Urinary bladder (tissue), 4 donors: ENCODE results near the gene MYG1. TPM values are rescaled to one million over a fixed set of nuclear protein-coding genes. Genes with fewer than 3 reads are reported as not detected.
A peak's percentile ranks its signal among the peaks of the same experiment; 100 is the strongest.
"Not testable (repeated sequence)": the region's sequence is repeated elsewhere in the genome, so short reads cannot be mapped to it uniquely, and the experiment has no call there.

Experiments
- DNase-seq: peaks from one replicate; pipeline ENCODE4 v3.0.0-alpha.2; 2015; ENCODE audit errors: extremely low spot score
- H3K27ac ChIP-seq: one replicate; pipeline ENCODE4 v1.5.1; 2013; ENCODE audit warnings: low read depth, mild to moderate bottlenecking, moderate library complexity
- H3K36me3 ChIP-seq: one replicate; pipeline ENCODE4 v1.6.1; 2013; ENCODE audit warnings: mild to moderate bottlenecking, moderate library complexity; ENCODE audit not compliant: insufficient read depth
- H3K4me1 ChIP-seq: one replicate; pipeline ENCODE4 v1.6.1; 2013; ENCODE audit warnings: mild to moderate bottlenecking, moderate library complexity; ENCODE audit not compliant: insufficient read depth
- H3K4me3 ChIP-seq: one replicate; pipeline ENCODE4 v1.5.1; 2013; ENCODE audit warnings: low read depth, low read length
- WGBS: extraction: QIAGEN DNeasy Blood & Tissue Kit; methylation state at CpG from one replicate; pipeline ENCODE4 v1.1.7; 2013; 5-methylcytosine and 5-hydroxymethylcytosine counted together
- polyA plus RNA-seq: library from polyadenylated mRNA; stranded (reverse); fragments of 200-250 nt; gene quantifications from one replicate; pipeline ENCODE4 v1.2.3, GENCODE V29; 2013
- total RNA-seq: library from RNA; depleted of rRNA; stranded (reverse); fragments of >200 nt; gene quantifications from one replicate; pipeline ENCODE4 v1.2.3, GENCODE V29; 2014
- donor health status: healthy with polysubstance abuse.
- donor health status: healthy.

Gene MYG1
- total and polyA plus RNA-seq, 2 donors, result 17.9 to 66.3 TPM

DNA sequence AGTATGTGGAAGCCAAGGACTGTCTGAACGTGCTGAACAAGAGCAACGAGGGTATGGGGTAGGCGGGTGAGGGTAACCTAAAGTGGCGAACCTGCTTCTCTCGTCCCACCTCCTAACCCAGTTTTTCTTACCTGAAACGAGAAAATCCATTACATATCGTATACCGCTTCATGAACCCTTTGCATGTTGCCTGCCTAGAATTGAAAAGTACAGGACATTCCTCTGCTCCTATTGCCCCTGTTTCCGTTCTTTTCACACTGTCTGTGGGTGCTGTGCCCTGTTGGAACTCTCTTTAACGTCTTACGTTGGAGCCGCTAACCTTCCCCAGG lies 3.6 kb upstream of the MYG1 start:
- H3K4me3 ChIP-seq, result peak overlapping the region; percentile 65
- 5% methylated on average over 12 of the region's 12 CpGs for WGBS

DNA sequence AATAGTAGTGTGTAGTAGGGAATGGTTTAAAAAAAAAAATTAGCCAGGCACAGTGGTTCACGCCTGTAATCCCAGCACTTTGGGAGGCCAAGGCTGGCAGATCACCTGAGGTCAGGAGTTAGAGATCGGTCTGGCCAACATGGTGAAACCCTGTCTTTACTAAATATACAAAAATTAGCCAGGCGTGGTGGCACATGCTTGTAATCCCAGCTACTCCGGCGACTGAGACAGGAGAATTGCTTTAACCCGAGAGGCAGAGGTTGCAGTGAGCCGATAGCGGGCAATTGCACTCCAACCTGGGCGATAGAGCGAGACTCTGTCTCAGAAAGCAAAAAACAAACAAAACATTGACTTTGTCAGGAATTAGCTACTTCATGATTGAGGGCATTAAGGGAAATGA lies 2.4 kb upstream of the MYG1 start:
- not testable (repeated sequence) for H3K4me1 ChIP-seq, H3K4me3 ChIP-seq, DNase-seq, H3K36me3 ChIP-seq, H3K27ac ChIP-seq
- 96% methylated on average over 10 of the region's 10 CpGs for WGBS

More for the DNA sequence above, 3.6 kb upstream of the MYG1 start:
- no peaks in the 10 kb centered on the region for H3K36me3 ChIP-seq
- DNase-seq, result no peak
- no peaks in the 10 kb centered on the region for H3K4me1 ChIP-seq
- H3K27ac ChIP-seq, result peak overlapping the region; percentile 88

DNA sequence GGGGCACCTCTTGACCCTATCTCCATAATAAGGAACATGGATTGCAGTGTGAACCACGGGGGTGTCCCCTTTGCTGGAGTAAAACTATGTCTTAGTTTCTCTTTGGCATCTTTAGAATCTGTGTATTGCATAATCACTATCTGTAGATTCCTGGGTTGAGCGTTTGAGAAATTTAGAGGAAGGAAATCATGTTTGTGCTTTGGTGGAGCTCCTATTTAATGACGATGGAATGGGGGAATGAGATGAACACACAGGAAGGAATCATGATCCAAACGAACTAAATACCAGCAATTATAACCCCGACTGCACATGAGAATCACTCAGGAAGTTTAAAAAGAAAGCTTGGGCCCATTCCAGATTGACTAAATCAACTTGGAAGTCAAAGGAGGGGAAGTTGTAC lies 1.3 kb upstream of the MYG1 start:
- peaks cover 2% of the 10 kb centered on the region for H3K36me3 ChIP-seq
- H3K4me3 ChIP-seq, result no peak overlapping the region
- no peak for DNase-seq
- H3K4me1 ChIP-seq, result no peaks in the 10 kb centered on the region
- 53% methylated on average over 5 of the region's 5 CpGs for WGBS
- H3K27ac ChIP-seq, result no peak overlapping the region

DNA sequence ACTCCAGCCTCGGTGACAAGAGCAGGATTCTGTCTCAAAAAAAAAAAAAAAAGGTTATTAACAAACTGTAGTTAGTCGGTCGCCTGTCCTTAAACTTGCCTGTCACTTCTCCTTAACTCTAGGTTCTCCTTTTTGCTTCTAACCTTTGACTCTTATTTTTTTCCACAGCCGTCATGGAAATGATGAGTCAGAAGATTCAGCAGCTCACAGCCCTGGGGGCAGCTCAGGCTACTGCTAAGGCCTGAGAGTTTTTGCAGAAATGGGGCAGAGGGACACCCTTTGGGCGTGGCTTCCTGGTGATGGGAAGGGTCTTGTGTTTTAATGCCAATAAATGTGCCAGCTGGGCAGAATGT lies 418 bp upstream of the MYG1 start:
- 60% methylated on average over 5 of the region's 5 CpGs for WGBS
- no peak for DNase-seq
- no peak overlapping the region for H3K27ac ChIP-seq
- peaks cover 2% of the 10 kb centered on the region for H3K36me3 ChIP-seq
- peak overlapping the region; percentile 78 for H3K4me3 ChIP-seq
- no peaks in the 10 kb centered on the region for H3K4me1 ChIP-seq

DNA sequence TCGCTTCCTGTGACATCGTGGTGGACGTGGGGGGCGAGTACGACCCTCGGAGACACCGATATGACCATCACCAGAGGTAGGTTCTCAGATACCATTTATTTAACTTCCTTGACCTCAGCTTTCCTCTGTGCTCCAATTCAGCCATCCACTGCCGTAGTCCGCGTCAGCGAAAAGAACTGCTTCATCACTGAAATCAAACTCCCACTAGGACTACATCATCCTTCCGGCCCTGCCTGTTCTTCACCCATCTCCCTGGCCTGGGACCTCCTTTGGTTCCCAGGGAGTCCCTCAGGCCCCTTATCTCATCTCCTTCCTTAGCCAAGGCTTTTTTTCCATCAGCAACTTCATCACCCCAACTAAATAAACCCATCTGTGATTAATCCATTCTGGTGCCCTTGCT lies 692 bp downstream of the MYG1 start:
- Histone ChIP-seq H3K36me3 (peaks cover 2% of the 10 kb centered on the region), H3K4me3 (peak overlapping the region; percentile 78), H3K27ac (no peak overlapping the region), H3K4me1 (no peaks in the 10 kb centered on the region)
- WGBS, result 3% methylated on average over 12 of the region's 12 CpGs
- DNase-seq, result no peak

DNA sequence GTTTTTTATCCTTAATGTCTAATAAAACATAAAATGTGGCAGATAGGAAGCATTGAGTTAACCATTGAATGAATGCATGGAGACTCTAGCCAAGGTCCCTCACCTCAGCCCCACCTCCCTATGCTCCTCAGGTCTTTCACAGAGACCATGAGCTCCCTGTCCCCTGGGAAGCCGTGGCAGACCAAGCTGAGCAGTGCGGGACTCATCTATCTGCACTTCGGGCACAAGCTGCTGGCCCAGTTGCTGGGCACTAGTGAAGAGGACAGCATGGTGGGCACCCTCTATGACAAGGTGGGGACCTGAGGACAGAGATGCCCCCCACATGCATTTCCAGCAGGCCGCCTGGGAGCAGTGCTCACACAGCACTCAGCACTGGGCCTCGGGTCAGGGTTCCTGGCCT lies 3.4 kb downstream of the MYG1 start:
- no peak for DNase-seq
- 84% methylated on average over 5 of the region's 5 CpGs for WGBS
- Histone ChIP-seq H3K36me3 (peaks cover 5% of the 10 kb centered on the region), H3K4me3 (no peak overlapping the region), H3K4me1 (no peaks in the 10 kb centered on the region), H3K27ac (no peak overlapping the region)

DNA sequence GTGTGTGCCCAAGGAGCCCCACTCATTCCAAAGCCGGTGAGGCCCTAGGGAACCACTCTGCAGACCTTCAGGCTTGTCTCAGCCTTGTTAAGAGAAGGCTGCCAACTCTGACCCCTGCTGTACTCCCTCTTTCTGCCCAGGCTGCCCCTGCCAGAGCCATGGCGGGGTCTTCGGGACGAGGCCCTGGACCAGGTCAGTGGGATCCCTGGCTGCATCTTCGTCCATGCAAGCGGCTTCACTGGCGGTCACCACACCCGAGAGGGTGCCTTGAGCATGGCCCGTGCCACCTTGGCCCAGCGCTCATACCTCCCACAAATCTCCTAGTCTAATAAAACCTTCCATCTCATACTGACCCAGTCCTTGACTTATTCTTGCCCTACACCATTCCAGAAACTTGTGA lies 7.3 kb downstream of the MYG1 start:
- H3K36me3 ChIP-seq, result peaks cover 7% of the 10 kb centered on the region

DNA sequence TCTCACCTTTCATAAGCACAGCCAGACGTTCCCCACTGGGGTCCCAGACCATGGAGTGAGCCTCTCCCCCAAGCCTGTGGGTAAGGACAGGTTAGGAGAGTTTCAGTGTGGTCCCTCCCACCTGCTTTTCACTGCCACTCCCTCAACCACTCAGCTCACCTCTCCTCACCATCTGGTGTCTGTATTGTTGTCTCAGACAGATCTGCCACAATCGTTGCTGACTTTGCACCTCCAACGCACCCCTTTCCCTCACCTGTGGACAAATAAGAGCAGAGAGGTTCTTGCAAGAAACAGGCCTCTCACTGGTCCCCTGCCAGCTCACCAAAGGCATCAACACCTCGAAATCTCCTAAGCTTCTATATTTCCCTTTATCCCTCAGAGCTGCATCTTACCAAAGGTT lies 8.8 kb downstream of the MYG1 start:
- H3K4me1 ChIP-seq, result no peaks in the 10 kb centered on the region
- peaks cover 5% of the 10 kb centered on the region for H3K36me3 ChIP-seq
- H3K4me3 ChIP-seq, result no peak overlapping the region
- no peak for DNase-seq
- WGBS, result 76% methylated on average over 4 of the region's 4 CpGs
- H3K27ac ChIP-seq, result no peak overlapping the region

More for the DNA sequence above, 7.3 kb downstream of the MYG1 start:
- Histone ChIP-seq H3K27ac (no peak overlapping the region), H3K4me1 (no peaks in the 10 kb centered on the region), H3K4me3 (no peak overlapping the region)
- no peak for DNase-seq
- WGBS, result 93% methylated on average over 10 of the region's 10 CpGs

DNA sequence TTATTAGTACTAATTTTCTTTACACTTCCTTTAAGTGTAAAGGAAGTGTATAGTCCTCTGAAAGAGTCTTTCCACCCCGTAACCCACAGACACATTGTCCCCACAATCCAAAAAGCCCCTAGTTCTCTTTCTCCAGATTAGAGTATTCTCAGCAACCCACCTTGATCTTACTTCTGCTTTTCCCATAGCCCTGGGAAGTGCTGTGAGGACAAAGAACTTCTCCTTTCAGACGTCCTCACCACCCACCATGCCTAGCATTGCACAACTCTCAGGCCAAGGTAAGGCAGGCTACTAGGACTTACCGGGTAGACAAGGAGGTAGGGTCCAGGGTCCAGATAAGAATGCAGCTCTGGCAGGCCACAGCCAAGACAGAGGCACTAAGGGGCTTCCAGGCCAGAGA lies 14.5 kb downstream of the MYG1 start:
- H3K36me3 ChIP-seq, result no peaks in the 10 kb centered on the region
- WGBS, result 61% methylated on average over 3 of the region's 3 CpGs

DNA sequence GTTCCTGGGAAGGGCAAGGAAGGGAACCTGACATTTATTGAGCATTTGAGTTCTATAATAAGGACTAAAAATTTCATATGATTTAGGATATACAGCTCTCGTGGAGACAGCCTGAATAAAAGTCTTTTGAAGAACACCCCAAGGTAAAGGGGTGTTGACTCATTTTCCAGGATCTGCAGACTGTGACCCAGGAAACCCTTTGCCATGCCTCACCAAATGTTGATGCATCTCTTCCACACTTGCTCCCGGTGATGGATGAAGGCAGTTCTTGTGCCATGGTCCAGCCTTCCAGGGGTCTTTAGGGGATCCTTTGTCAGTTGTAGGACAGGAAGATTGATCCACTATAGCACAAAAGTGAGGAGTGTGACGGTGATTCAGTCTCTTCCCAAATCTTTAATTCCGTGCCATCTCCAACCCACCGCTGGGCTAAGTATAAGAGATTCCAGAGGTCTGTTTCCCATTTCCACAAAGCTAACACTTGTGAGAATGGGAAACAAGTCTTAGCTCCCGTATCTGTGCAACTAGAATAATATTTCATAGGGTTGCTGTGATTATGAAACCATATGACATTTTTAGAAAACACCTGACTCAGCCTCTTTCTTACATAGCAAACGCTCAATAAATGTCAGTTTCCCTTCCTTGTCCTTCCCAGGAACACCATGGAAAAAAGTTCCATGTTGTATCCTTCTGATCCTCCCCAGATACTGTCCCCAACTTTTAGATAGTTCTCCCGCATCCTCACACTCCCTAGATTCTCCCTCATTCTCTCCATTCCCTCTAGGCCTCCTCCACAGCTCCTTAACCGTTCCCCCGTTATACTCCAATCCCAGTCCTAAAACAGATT lies 21.1 kb downstream of the MYG1 start:
- H3K4me3 ChIP-seq, result peak overlapping the region; percentile 31
- 40% methylated on average over 10 of the region's 10 CpGs for whole genome bisulfite sequencing

More for the DNA sequence above, 14.5 kb downstream of the MYG1 start:
- DNase-seq, result no peak
- H3K27ac ChIP-seq, result no peak overlapping the region
- no peaks in the 10 kb centered on the region for H3K4me1 ChIP-seq
- no peak overlapping the region for H3K4me3 ChIP-seq

DNA sequence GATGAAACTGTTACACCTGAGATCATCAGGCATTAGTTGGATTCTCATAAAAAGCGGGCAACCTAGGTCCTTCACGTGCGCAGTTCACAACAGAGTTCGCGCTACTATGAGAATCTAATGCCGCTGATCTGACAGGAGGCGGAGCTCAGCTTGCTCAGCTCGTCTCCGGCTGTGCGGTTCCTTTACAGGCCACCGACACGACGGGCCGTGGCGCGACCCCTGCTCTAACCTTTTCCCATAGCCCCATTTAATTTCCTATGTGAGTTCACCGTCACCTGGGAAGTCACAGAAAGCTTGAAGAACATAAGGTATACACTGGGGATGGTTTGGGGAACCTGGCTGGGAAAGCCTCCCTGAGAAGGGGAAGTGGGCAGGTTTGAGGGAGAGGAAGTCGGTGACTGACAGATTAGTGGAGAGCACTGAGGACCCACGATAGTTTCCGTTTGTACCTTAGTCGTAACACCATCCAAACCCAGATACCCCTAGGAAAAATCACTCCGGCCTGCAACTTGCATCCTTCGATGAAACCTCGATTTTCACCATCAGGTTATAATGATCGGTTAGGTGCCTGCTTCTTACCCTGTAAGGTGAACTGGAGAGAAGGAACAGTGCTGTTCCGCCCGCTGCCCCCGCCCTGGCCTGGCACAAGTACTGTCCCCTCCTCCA lies 24.8 kb downstream of the MYG1 start:
- 25% methylated on average over 28 of the region's 28 CpGs for WGBS
- Histone ChIP-seq H3K27ac (peak overlapping the region; percentile 64), H3K4me3 (no peak overlapping the region), H3K36me3 (no peaks in the 10 kb centered on the region), H3K4me1 (no peaks in the 10 kb centered on the region)
- no peak for DNase-seq

More for the DNA sequence above, 21.1 kb downstream of the MYG1 start:
- Histone ChIP-seq H3K27ac (peak overlapping the region; percentile 73), H3K4me1 (no peaks in the 10 kb centered on the region), H3K36me3 (no peaks in the 10 kb centered on the region)
- no peak for DNase-seq

DNA sequence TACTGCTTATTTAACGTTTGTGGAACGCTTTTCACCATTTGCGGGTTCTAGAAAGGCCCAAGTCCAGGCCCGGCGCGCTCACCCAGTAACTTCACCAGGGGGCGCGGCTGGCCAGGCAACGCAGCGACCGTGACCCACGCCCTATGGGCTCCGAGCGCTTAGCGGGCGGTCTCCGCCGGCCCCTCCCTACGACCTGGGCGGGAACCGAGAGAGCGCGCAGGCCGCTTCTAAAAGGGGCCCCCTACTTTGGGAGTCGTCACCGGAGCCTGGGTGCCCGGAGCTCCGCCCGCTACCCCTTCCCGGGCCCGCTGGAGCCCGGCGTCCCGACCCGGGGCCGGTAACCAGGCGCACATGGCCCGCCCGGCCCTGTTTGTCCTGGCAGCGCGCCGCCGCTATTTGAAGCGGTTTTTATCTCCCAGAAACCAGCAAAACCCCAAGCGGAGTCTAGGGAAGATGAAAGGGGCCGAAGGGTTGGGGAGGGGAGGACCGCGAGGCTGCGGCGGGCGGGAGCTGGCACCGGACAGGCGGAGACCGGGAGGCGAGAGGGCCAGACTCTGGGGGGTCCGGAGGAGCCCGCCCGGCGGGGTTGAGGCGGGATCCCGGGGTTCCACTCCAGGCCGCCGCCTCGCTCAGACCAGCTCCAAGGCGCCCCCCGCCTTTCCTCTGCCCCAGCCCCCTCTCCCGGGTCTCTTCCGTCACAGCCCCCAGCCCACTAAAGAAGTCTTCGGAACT lies 25.4 kb downstream of the MYG1 start:
- peak overlapping the region; percentile 85 for H3K27ac ChIP-seq
- H3K4me1 ChIP-seq, result no peaks in the 10 kb centered on the region
- H3K4me3 ChIP-seq, result peak overlapping the region; percentile 44
- H3K36me3 ChIP-seq, result no peaks in the 10 kb centered on the region
- under 1% methylated on average over 69 of the region's 69 CpGs for WGBS
- DNase-seq, result peak; percentile 76

DNA sequence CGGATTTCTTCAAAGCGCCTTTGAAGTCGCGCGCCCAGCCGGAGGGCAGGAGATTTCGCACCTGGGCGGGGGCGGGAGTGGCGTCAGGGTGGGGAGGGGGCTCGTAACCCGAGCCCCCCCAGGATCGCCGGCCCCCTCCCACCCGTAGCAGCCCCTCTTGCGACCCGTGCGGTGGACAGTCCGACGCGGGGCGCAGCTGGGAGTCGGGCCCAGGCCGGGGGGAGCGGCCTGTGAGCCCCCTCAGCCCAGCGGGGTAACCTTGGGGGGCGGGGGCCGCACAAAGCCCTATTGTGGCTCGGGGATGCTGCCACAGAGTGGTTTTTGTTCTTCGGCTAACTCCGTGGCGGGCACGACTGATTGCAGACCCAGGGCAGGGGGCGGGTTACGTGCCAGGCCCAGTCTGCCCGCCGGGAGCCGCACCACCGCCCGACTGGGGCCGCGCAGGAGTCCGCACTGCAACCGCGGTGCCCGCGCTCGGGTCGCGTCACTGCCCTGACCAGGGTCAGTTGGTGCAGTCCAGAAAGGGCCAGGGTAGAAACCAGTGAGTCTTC lies 26.1 kb downstream of the MYG1 start:
- Histone ChIP-seq H3K36me3 (no peaks in the 10 kb centered on the region), H3K27ac (peak overlapping the region; percentile 85), H3K4me3 (peak overlapping the region; percentile 44), H3K4me1 (no peaks in the 10 kb centered on the region)
- WGBS, result 1% methylated on average over 50 of the region's 50 CpGs
- no peak for DNase-seq
